ENCODE data around the gene KCNF1. TPM values are rescaled to one million over a fixed set of nuclear protein-coding genes. Genes with fewer than 3 reads are reported as not detected.

The KCNF1 gene
- total and polyA plus RNA-seq, 7 experiments from 2014 or later: not detected

- peak in 2 of 9 donors; percentile 30 to 41 for DNase-seq
- H3K4me3 ChIP-seq (ENCODE audit: low read length): no peak overlapping the region
- no peaks in the 10 kb centered on the region for H3K9me3 ChIP-seq (ENCODE audit: control insufficient read depth in 2 of 3, low read length in 3 of 3)
- H3K36me3 ChIP-seq (ENCODE audit: control insufficient read depth in 2 of 3, insufficient read depth in 3 of 3, low read length in 3 of 3): no peaks in the 10 kb centered on the region
- Mint-ChIP-seq H3K27me3 (peaks cover 0 to 9% (median 0%) of the 10 kb centered on the region in 5 donors), H3K4me1 (peaks cover 0 to 54% (median 13%) of the 10 kb centered on the region in 7 donors), H3K4me3 (peak overlapping the region in 3 of 10 donors; percentile 56 to 80 (median 66)), H3K36me3 (peaks cover 0 to 4% (median 0%) of the 10 kb centered on the region in 5 donors), H3K27ac (peak overlapping the region in 2 of 9 donors; percentile 50 to 93), H3K9me3 (peaks cover 0 to 3% (median 0%) of the 10 kb centered on the region in 11 donors)
- intact Hi-C loops (cut with micrococcal nuclease): no loop called here
- CTCF ChIA-PET: no interaction called here
- POLR2A ChIA-PET: no interaction called here
- H3K4me1 ChIP-seq (ENCODE audit: control insufficient read depth in 2 of 2, insufficient read depth in 2 of 2, low read length in 2 of 2): no peaks in the 10 kb centered on the region
- H3K27me3 ChIP-seq (ENCODE audit: control insufficient read depth in 2 of 2, insufficient read depth in 2 of 2, low read length in 2 of 2): no peaks in the 10 kb centered on the region
- no peak overlapping the region for H3K27ac ChIP-seq (ENCODE audit: low read depth, low read length)
- no peak for ATAC-seq
Observed at GRCh38 chr2:10884574-10884975, 27.2 kb upstream of the KCNF1 start.

GRCh38 chr2:10885094-10885860 is 26.5 kb upstream of the KCNF1 start:
- CTCF ChIA-PET: no interaction called here
- Mint-ChIP-seq H3K4me3 (peak overlapping the region in 3 of 10 donors; percentile 56 to 80 (median 66)), H3K4me1 (peaks cover 0 to 49% (median 13%) of the 10 kb centered on the region in 7 donors), H3K36me3 (peaks cover 0 to 4% (median 0%) of the 10 kb centered on the region in 5 donors), H3K9me3 (peaks cover 0 to 3% (median 0%) of the 10 kb centered on the region in 11 donors), H3K27ac (peak overlapping the region in 2 of 9 donors; percentile 50 to 93), H3K27me3 (peaks cover 0 to 9% (median 0%) of the 10 kb centered on the region in 5 donors)
- ATAC-seq (no peak), DNase-seq (no peak)
- Histone ChIP-seq H3K9me3 (ENCODE audit: control insufficient read depth in 2 of 3, low read length in 3 of 3) (no peaks in the 10 kb centered on the region), H3K27ac (ENCODE audit: low read depth, low read length) (no peak overlapping the region), H3K4me1 (ENCODE audit: control insufficient read depth in 2 of 2, insufficient read depth in 2 of 2, low read length in 2 of 2) (no peaks in the 10 kb centered on the region), H3K36me3 (ENCODE audit: control insufficient read depth in 2 of 3, insufficient read depth in 3 of 3, low read length in 3 of 3) (no peaks in the 10 kb centered on the region), H3K27me3 (ENCODE audit: control insufficient read depth in 2 of 2, insufficient read depth in 2 of 2, low read length in 2 of 2) (no peaks in the 10 kb centered on the region), H3K4me3 (ENCODE audit: low read length) (no peak overlapping the region)
- POLR2A ChIA-PET: no interaction called here
- intact Hi-C loops (cut with micrococcal nuclease): no loop called here

GRCh38 chr2:10887476-10887875 is 24.3 kb upstream of the KCNF1 start:
- no peaks in the 10 kb centered on the region for H3K4me1 ChIP-seq (ENCODE audit: control insufficient read depth in 2 of 2, insufficient read depth in 2 of 2, low read length in 2 of 2)
- no peaks in the 10 kb centered on the region for H3K36me3 ChIP-seq (ENCODE audit: control insufficient read depth in 2 of 3, insufficient read depth in 3 of 3, low read length in 3 of 3)
- peaks cover 0 to 41% (median 13%) of the 10 kb centered on the region in 7 donors for H3K4me1 Mint-ChIP-seq
- no peak overlapping the region for H3K4me3 ChIP-seq (ENCODE audit: low read length)
- no peak for ATAC-seq
- no peak for DNase-seq
- no peaks in the 10 kb centered on the region for H3K27me3 ChIP-seq (ENCODE audit: control insufficient read depth in 2 of 2, insufficient read depth in 2 of 2, low read length in 2 of 2)
- peaks cover 0 to 4% (median 0%) of the 10 kb centered on the region in 5 donors for H3K36me3 Mint-ChIP-seq
- H3K4me3 Mint-ChIP-seq: no peak overlapping the region
- ChIA-PET CTCF (no interaction called here), POLR2A (no interaction called here)
- intact Hi-C loops (cut with micrococcal nuclease): no loop called here
- peaks cover 0 to 3% (median 0%) of the 10 kb centered on the region in 11 donors for H3K9me3 Mint-ChIP-seq
- H3K9me3 ChIP-seq (ENCODE audit: control insufficient read depth in 2 of 3, low read length in 3 of 3): no peaks in the 10 kb centered on the region
- peaks cover 4 to 12% (median 7%) of the 10 kb centered on the region in 5 donors for H3K27me3 Mint-ChIP-seq
- H3K27ac Mint-ChIP-seq: peak overlapping the region in 1 of 9 donors; percentile 46
- no peak overlapping the region for H3K27ac ChIP-seq (ENCODE audit: low read depth, low read length)

- POLR2A ChIA-PET: no interaction called here
- CTCF ChIA-PET: no interaction called here
Observed at GRCh38 chr2:10889651-10890215, 22.0 kb upstream of the KCNF1 start.

GRCh38 chr2:10890706-10891270 is 20.9 kb upstream of the KCNF1 start:
- peaks cover 0 to 4% (median 0%) of the 10 kb centered on the region in 5 donors for H3K36me3 Mint-ChIP-seq
- Histone ChIP-seq H3K27me3 (ENCODE audit: control insufficient read depth in 2 of 2, insufficient read depth in 2 of 2, low read length in 2 of 2) (no peaks in the 10 kb centered on the region), H3K27ac (ENCODE audit: low read depth, low read length) (no peak overlapping the region), H3K4me1 (ENCODE audit: control insufficient read depth in 2 of 2, insufficient read depth in 2 of 2, low read length in 2 of 2) (no peaks in the 10 kb centered on the region), H3K4me3 (ENCODE audit: low read length) (no peak overlapping the region), H3K36me3 (ENCODE audit: control insufficient read depth in 2 of 3, insufficient read depth in 3 of 3, low read length in 3 of 3) (no peaks in the 10 kb centered on the region), H3K9me3 (ENCODE audit: control insufficient read depth in 2 of 3, low read length in 3 of 3) (no peaks in the 10 kb centered on the region)
- H3K4me3 Mint-ChIP-seq: no peak overlapping the region
- peaks cover 0 to 8% (median 0%) of the 10 kb centered on the region in 7 donors for H3K4me1 Mint-ChIP-seq
- ATAC-seq (no peak), DNase-seq (no peak)
- H3K27ac Mint-ChIP-seq: no peak overlapping the region
- H3K27me3 Mint-ChIP-seq: peaks cover 9 to 21% (median 11%) of the 10 kb centered on the region in 5 donors
- ChIA-PET CTCF (no interaction called here), POLR2A (no interaction called here)
- peaks cover 0 to 3% (median 0%) of the 10 kb centered on the region in 11 donors for H3K9me3 Mint-ChIP-seq
- intact Hi-C loops (cut with micrococcal nuclease): no loop called here

More at GRCh38 chr2:10889651-10890215, 22.0 kb upstream of the KCNF1 start:
- H3K27ac Mint-ChIP-seq: peak overlapping the region in 1 of 9 donors; percentile 66
- H3K36me3 ChIP-seq (ENCODE audit: control insufficient read depth in 2 of 3, insufficient read depth in 3 of 3, low read length in 3 of 3): no peaks in the 10 kb centered on the region
- no peak overlapping the region for H3K27ac ChIP-seq (ENCODE audit: low read depth, low read length)
- no peaks in the 10 kb centered on the region for H3K9me3 ChIP-seq (ENCODE audit: control insufficient read depth in 2 of 3, low read length in 3 of 3)
- H3K36me3 Mint-ChIP-seq: peaks cover 0 to 4% (median 0%) of the 10 kb centered on the region in 5 donors
- peaks cover 9 to 21% (median 10%) of the 10 kb centered on the region in 5 donors for H3K27me3 Mint-ChIP-seq
- peaks cover 0 to 18% (median 0%) of the 10 kb centered on the region in 7 donors for H3K4me1 Mint-ChIP-seq
- no peak overlapping the region for H3K4me3 ChIP-seq (ENCODE audit: low read length)
- peaks cover 0 to 3% (median 0%) of the 10 kb centered on the region in 11 donors for H3K9me3 Mint-ChIP-seq
- no peaks in the 10 kb centered on the region for H3K4me1 ChIP-seq (ENCODE audit: control insufficient read depth in 2 of 2, insufficient read depth in 2 of 2, low read length in 2 of 2)
- DNase-seq: no peak
- ATAC-seq: no peak
- no peak overlapping the region for H3K4me3 Mint-ChIP-seq
- intact Hi-C loops (cut with micrococcal nuclease): no loop called here
- no peaks in the 10 kb centered on the region for H3K27me3 ChIP-seq (ENCODE audit: control insufficient read depth in 2 of 2, insufficient read depth in 2 of 2, low read length in 2 of 2)

- Mint-ChIP-seq H3K36me3 (peaks cover 0 to 4% (median 0%) of the 10 kb centered on the region in 5 donors), H3K9me3 (peaks cover 0 to 3% (median 0%) of the 10 kb centered on the region in 11 donors), H3K4me1 (peaks cover 0 to 7% (median 0%) of the 10 kb centered on the region in 7 donors), H3K27me3 (peaks cover 9 to 21% (median 11%) of the 10 kb centered on the region in 5 donors), H3K4me3 (no peak overlapping the region), H3K27ac (no peak overlapping the region)
- Histone ChIP-seq H3K27ac (ENCODE audit: low read depth, low read length) (no peak overlapping the region), H3K36me3 (ENCODE audit: control insufficient read depth in 2 of 3, insufficient read depth in 3 of 3, low read length in 3 of 3) (no peaks in the 10 kb centered on the region), H3K27me3 (ENCODE audit: control insufficient read depth in 2 of 2, insufficient read depth in 2 of 2, low read length in 2 of 2) (no peaks in the 10 kb centered on the region), H3K9me3 (ENCODE audit: control insufficient read depth in 2 of 3, low read length in 3 of 3) (no peaks in the 10 kb centered on the region), H3K4me3 (ENCODE audit: low read length) (no peak overlapping the region), H3K4me1 (ENCODE audit: control insufficient read depth in 2 of 2, insufficient read depth in 2 of 2, low read length in 2 of 2) (no peaks in the 10 kb centered on the region)
- no peak for ATAC-seq
- DNase-seq: no peak
- ChIA-PET CTCF (no interaction called here), POLR2A (no interaction called here)
- intact Hi-C loops (cut with micrococcal nuclease): no loop called here
Observed at GRCh38 chr2:10891390-10891789, 20.3 kb upstream of the KCNF1 start.

Measured in naive thymus-derived CD4-positive, alpha-beta T cell (primary cell).